Measurements from ENCODE around the gene FTSJ1.
"Not testable (repeated sequence)": the region's sequence is repeated elsewhere in the genome, so short reads cannot be mapped to it uniquely, and the experiment has no call there.

- not testable (repeated sequence) for TF ChIP-seq EZH2 (IDR thresholded peaks at IDR 0.05; ENCODE audit: borderline replicate concordance, low read depth, low read length, poor library complexity, severe bottlenecking); CTCF (conservative IDR thresholded peaks at IDR 0.05; ENCODE audit: low read depth, low read length)
Measured at GRCh38 chrX:48519481-48519880, 43.5 kb downstream of the FTSJ1 start.

Measured in A673 (cell line).